ENCODE results near the gene RFC2. TPM values are rescaled to one million over a fixed set of nuclear protein-coding genes. Genes with fewer than 3 reads are reported as not detected.
"Not testable (repeated sequence)": the region's sequence is repeated elsewhere in the genome, so short reads cannot be mapped to it uniquely, and the experiment has no call there.

RFC2 gene
- total RNA-seq, 1 donor from 2014 or later: 37.7 TPM

DNA sequence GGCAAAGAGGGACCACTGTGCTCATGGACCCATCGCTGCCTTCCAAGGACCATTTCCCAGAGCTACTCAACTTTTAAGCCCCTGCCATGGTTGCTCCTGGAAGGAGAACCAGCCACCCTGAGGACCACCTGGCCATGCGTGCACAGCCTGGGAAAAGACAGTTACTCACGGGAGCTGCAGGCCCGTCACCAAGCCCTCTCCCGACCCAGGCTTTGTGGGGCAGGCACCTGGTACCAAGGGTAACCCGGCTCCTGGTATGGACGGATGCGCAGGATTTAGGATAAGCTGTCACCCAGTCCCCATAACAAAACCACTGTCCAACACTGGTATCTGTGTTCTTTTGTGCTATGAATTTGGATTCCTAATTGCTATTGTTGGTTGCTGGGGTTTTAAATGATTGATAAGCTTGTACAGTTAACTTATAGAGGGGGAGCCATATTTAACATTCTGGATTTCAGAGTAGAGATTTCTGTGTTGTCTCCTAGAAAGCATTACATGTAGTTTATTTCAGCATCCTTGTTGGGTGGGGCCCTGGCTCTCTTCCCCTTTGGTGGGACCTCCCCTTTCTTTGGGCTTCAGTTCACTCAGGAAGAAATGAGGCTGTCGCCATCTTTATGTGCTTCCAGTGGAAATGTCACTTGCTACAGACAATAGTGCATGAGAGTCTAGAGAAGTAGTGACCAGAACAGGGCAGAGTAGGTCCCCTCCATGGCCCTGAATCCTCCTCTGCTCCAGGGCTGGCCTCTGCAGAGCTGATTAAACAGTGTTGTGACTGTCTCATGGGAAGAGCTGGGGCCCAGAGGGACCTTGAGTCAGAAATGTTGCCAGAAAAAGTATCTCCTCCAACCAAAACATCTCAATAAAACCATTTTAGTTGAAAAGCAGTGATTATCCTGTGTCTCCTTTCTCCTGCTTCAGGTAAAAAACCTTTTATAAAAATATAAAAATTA is 25.0 kb downstream of the RFC2 start:
- intact Hi-C loops (cut with DNase I): no loop called here
- Histone ChIP-seq H3K36me3 (peaks cover 10 to 28% of the 10 kb centered on the region in 2 donors), H3K4me3 (no peak overlapping the region), H3K4me1 (no peaks in the 10 kb centered on the region), H3K27me3 (no peaks in the 10 kb centered on the region), H3K9me3 (no peaks in the 10 kb centered on the region), H3K27ac (no peak overlapping the region)
- TF ChIP-seq, protein P1, sequence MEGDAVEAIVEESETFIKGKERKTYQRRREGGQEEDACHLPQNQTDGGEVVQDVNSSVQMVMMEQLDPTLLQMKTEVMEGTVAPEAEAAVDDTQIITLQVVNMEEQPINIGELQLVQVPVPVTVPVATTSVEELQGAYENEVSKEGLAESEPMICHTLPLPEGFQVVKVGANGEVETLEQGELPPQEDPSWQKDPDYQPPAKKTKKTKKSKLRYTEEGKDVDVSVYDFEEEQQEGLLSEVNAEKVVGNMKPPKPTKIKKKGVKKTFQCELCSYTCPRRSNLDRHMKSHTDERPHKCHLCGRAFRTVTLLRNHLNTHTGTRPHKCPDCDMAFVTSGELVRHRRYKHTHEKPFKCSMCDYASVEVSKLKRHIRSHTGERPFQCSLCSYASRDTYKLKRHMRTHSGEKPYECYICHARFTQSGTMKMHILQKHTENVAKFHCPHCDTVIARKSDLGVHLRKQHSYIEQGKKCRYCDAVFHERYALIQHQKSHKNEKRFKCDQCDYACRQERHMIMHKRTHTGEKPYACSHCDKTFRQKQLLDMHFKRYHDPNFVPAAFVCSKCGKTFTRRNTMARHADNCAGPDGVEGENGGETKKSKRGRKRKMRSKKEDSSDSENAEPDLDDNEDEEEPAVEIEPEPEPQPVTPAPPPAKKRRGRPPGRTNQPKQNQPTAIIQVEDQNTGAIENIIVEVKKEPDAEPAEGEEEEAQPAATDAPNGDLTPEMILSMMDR (IDR thresholded peaks at IDR 0.05): no peak
- no peak for DNase-seq (ENCODE audit: low spot score in 2 of 2)

DNA sequence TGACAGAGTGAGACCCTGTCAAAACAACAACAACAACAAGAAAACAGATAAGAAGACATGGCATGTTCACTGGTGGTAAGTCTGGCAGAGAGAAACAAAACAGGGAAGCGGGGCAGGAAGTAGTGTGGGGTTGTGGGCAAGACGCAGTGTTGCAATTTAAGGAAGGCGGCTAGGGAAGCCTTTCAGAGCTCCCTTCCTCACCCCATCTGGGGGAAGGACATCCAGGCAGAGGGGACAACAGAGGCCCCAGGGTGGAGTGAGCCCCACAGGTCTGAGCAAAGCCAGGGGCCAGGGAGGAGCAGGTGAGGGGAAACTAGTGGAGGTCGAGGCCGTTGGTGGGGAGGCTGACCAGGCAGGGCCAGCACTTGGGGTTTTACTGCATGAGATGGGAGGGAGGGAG is 27.6 kb downstream of the RFC2 start:
- TF ChIP-seq, protein P1 (IDR thresholded peaks at IDR 0.05): no peak
- Histone ChIP-seq H3K36me3 (peaks cover under 1 to 20% of the 10 kb centered on the region in 2 donors), H3K4me3 (no peak overlapping the region), H3K27ac (no peak overlapping the region), H3K4me1 (no peaks in the 10 kb centered on the region), H3K9me3 (no peaks in the 10 kb centered on the region), H3K27me3 (no peaks in the 10 kb centered on the region)
- intact Hi-C loops (cut with DNase I): no loop called here
- no peak for DNase-seq (ENCODE audit: low spot score in 2 of 2)

DNA sequence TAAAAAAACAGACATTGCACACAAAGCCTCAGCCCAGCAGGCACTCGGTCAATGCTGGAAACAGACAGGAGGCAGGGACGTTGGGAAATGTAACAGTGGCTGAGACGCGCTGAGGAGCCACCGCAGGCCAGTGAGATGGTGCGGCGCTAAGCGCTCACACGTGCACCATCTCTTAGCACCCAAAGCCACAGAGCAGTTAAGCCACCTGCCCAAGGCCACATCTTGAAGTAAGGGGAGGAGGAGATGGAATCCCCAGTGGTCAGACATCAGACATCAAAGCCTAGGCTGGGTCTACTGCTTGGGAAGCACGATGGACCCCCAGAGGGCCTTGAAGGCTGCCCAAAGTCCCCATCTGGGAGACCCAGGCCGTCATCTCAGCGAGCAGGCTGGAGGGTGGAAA is 28.8 kb downstream of the RFC2 start:
- intact Hi-C loops (cut with DNase I): no loop called here

DNA sequence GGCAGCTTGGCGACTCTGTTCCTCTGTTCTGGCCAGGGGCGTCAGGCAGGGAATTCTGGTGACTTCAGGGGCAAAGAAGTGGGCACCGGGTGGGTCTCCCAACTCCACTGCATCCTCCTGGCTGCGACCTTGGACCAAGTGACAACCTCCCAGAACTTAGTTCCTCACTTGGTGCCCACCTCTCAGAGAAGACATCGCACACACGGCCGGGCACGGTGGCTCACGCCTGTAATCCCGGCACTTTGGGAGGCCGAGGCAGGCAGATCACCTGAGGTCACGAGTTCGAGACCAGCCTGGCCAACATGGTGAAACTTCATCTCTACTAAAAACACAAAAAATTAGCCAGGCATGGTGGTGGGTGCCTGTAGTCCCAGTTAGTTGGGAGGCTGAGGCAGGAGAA is 29.3 kb downstream of the RFC2 start:
- intact Hi-C loops (cut with DNase I): not testable (repeated sequence)

More for the DNA sequence above, 28.8 kb downstream of the RFC2 start:
- Histone ChIP-seq H3K27ac (no peak overlapping the region), H3K4me1 (no peaks in the 10 kb centered on the region), H3K9me3 (no peaks in the 10 kb centered on the region), H3K4me3 (no peak overlapping the region), H3K27me3 (no peaks in the 10 kb centered on the region), H3K36me3 (peaks cover 0 to 13% of the 10 kb centered on the region in 2 donors)
- TF ChIP-seq, protein P1 (IDR thresholded peaks at IDR 0.05): no peak
- DNase-seq (ENCODE audit: low spot score in 2 of 2): no peak

DNA sequence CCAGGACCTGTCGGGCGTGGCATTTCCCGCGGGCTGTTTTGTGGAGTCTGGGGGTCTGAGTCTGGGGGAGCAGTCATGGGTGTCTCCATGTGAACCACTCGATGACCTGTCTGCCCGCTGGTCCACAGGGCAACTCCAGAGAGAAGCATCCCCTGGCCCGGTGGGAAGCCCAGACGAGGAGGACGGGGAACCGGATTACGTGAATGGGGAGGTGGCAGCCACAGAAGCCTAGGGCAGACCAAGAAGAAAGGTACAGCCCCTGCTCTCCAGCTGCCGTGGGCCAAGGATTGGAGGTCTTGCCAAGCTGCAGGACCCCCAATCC is 29.7 kb downstream of the RFC2 start:
- Histone ChIP-seq H3K36me3 (peaks cover 0 to 10% of the 10 kb centered on the region in 2 donors), H3K27me3 (no peaks in the 10 kb centered on the region), H3K9me3 (no peaks in the 10 kb centered on the region), H3K27ac (no peak overlapping the region), H3K4me3 (no peak overlapping the region), H3K4me1 (no peaks in the 10 kb centered on the region)
- no peak for DNase-seq (ENCODE audit: low spot score in 2 of 2)
- intact Hi-C loops (cut with DNase I): no loop called here
- TF ChIP-seq, protein P1 (IDR thresholded peaks at IDR 0.05): no peak

More for the DNA sequence above, 29.3 kb downstream of the RFC2 start:
- peaks cover 0 to 10% of the 10 kb centered on the region in 2 donors for H3K36me3 ChIP-seq
- not testable (repeated sequence) for H3K9me3 ChIP-seq; H3K27me3 ChIP-seq; H3K4me1 ChIP-seq; H3K27ac ChIP-seq; H3K4me3 ChIP-seq; DNase-seq (ENCODE audit: low spot score in 2 of 2)

DNA sequence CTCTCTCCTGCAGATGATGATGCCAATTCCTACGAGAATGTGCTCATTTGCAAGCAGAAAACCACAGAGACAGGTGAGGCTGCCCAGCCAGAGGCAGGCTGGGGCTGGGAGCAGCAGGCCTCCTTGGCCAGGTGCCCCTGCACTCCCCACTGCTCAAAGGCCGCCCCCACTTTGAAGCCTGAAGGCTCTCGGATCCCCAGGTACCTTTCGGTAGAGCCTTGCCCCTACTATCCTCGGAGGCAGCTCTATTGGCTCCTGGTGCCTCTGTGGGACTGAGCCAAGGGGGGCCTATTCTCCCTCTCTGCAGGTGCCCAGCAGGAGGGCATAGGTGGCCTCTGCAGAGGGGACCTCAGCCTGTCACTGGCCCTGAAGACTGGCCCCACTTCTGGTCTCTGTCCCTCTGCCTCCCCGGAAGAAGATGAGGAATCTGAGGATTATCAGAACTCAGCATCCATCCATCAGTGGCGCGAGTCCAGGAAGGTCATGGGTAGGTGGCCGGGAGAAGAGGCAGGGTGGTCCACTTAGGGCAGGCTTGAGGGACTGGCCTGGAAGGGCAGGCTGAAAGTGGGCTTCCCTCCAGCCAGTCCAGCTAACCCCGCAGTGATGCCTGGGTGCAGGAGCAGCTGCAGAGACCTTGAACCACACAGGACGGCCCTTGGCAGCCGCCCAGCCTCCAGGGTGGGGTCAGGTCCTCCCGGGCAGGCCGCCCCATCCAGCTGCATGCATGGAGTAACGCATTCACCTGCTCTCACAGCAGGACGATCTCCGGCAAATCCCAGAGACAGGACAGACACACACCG is 30.3 kb downstream of the RFC2 start:
- Histone ChIP-seq H3K9me3 (no peaks in the 10 kb centered on the region), H3K27ac (no peak overlapping the region), H3K4me1 (no peaks in the 10 kb centered on the region), H3K4me3 (no peak overlapping the region), H3K36me3 (peaks cover 0 to 7% of the 10 kb centered on the region in 2 donors), H3K27me3 (no peaks in the 10 kb centered on the region)
- TF ChIP-seq, protein P1 (IDR thresholded peaks at IDR 0.05): no peak
- no peak for DNase-seq (ENCODE audit: low spot score in 2 of 2)
- intact Hi-C loops (cut with DNase I): no loop called here

Measured in ascending aorta (tissue), 2 donors.